ENCODE results near the gene RBM6.
A peak's percentile ranks its signal among the peaks of the same experiment; 100 is the strongest.

The RBM6 gene

DNA sequence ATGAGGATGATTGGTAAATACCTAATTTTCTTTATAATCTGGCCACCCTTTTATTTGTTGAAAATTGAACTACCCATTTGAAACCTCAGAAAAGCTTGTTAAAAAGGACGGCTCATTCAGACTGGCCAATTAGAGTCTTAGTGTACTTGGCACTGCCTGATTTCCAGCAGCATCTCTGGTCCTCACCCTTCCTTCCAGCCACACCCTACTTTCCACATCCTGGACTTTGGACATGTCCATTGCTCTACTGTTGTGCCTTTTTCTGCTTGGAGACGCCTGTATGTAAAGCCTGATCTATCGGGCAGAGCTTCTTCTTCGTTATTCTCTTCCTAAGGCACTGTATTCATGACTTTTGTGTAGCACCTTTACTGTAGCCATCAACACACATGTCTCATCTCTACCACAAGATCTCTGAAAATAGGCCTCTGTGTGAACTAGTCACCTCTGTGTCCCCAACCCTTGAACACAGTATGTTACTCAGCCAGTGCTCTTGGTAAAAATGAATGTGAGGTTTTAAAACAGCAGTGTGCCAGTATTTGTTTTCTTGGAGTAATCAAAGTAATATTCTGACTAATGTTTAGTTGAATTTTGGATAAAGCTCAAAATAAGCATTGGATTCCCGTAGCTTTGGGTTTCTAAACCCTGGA is 155.5 kb downstream of the RBM6 start:
- no peak for DNase-seq

DNA sequence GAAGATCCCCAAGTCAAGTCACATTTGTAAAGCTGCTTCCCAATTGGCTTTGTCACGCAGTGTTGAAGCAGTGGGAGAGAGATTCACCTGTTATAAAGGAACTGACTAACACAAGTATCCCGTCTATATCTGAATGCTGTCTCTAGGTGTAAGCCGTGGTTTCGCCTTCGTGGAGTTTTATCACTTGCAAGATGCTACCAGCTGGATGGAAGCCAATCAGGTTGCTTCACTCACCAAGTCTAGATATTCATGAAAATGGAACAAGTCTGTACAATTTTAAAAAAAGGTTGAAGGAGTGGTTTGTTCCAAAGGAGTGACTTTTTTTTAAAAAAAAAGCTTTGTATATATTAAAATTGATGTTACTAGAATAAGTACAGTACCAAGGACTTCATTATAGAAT is 160.4 kb downstream of the RBM6 start:
- DNase-seq, result no peak

DNA sequence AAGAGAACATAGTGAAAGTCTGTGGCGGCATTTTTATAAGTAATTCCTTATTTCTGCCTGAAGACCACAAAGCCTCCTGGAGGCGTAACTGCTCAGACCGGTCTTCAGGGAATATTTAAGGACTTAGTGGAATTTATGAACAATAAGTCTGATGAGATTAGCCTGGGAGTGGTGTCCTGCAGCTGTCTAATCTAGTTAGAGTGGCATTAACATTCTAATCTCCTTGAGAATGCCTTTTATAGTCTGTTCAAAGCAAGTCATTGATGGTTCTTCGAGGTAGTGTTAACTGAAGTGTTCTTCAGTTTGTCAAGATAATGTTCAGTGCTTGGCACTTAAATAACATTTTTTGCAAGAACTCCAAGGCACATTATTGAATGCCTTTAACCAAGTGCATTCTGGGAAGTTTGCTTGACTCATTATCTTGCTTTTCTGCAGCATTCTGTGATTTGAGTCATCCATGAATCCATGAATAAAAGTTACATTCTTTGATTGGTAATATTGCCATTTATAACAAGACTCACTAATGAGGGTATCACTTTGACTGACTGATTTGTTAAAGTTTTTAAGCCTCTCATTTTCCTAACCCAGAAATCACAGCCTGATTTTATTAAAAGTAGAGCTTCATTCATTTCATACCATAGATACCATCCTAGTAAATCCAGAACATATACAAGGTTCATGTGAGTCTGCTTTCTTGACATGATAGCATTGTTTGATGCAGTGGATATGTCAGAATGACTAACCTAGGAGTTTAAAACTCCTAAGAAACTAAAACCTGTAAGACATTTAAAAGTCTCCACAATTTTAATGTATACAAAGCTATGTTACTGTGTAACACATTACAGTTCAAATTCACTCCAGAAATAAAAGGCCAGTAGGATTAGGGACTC is 161.3 kb downstream of the RBM6 start:
- DNase-seq, result no peak

DNA sequence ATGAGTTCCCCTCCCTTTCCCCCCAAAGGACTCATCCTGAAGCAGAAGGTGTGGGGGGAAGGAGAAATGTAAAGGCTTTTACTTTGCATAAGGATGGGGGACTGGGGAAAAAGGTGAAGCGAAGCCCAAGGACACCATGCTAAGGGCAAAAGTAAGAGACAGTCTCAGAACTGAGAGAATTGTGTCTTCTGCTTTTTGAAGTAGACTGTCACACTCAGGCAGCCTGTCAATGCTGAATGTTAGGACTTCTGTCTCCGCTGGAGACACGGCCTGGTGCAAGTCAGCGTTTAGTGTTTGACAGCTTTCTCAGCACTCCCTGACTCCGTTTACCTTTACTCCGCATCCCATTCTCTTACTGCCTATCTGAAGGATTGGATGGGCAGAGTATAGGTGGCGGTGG is 162.6 kb downstream of the RBM6 start:
- no peak for DNase-seq

DNA sequence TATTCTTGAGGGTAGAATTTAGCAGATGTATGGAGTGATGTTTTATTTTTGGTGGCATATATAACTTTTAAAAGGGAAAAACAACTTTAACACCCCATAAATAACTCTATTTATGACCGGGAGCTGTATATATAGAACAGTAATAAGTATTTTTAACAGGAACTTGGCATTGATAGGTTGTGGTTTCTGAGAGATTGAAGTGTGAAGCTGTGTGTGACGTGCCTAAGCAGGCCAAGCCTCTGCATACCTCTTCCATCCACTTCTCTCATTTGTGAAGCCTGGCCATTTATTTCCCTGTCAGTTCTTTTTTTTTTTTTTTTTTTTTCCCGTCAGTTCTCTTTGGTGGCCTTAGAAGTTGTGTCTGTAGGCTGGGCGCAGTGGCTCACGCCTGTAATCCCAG is 171.8 kb downstream of the RBM6 start:
- DNase-seq, result no peak

DNA sequence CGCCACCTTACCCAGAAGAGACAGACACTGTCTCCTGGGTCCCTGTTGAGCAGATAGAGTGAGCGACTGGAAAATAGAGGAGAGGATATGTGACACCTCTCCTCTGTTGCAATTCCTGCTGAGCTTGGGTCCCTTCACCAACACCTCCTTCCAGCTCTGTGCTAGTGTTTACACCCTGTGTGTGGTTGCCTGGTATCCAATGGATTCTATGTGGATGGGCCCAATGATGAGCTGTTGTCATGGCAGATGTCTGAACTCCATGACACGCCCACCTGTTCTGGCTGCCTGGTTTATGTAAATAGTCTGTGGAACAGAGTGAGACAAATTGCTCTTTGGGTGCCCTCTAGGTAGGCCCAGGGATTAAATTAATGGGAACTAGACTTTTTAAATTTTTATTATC is 172.5 kb downstream of the RBM6 start:
- no peak for DNase-seq

DNA sequence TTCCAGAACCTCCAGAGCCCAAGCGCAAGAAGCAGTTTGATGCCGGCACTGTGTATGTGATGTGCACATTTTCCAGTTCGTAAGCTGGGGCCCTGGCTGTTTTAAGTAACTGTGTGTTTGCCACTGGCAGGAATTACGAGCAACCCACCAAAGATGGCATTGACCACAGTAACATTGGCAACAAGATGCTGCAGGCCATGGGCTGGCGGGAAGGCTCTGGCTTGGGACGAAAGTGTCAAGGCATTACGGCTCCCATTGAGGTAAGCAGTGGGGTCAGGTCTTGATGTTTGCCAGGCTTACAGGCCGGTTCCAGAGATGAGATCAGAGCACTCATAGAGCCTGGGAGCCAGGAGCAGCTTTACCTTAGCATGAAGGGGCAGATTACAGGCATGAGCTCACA is 177.2 kb downstream of the RBM6 start:
- DNase-seq, result no peak

DNA sequence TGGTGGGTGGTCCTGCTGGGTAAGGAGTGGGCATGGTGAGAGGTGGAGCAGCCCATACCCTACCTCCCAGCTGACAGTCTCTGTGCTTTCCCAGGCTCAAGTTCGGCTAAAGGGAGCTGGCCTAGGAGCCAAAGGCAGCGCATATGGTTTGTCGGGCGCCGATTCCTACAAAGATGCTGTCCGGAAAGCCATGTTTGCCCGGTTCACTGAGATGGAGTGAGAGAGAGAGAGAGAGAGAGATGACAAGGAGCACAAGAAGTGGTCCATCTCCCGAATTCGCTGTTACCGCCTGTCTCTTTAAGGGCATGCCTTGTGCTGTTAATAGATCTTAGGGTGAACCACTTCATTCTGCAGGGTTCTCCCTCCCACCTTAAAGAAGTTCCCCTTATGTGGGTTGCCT is 178.3 kb downstream of the RBM6 start:
- DNase-seq, result no peak

DNA sequence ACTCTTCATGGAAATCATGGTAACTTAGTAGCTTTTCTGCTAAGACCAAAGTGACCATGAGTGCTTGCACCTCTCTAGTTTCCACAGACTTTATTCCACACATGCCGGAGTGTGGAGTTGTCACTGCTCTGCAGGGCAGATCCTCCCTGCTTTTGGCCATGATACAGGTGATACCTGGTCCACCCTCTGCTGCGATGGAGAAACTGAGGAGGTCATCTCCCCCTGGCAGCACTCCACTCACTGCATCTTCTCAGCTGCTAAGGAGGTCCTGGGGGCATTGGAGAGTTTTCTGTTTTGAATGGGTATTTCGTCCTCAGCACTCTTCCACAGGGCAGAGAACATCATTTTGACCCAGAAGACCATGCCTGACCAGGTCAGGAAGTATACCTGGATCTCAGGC is 179.8 kb downstream of the RBM6 start:
- DNase-seq, result no peak

DNA sequence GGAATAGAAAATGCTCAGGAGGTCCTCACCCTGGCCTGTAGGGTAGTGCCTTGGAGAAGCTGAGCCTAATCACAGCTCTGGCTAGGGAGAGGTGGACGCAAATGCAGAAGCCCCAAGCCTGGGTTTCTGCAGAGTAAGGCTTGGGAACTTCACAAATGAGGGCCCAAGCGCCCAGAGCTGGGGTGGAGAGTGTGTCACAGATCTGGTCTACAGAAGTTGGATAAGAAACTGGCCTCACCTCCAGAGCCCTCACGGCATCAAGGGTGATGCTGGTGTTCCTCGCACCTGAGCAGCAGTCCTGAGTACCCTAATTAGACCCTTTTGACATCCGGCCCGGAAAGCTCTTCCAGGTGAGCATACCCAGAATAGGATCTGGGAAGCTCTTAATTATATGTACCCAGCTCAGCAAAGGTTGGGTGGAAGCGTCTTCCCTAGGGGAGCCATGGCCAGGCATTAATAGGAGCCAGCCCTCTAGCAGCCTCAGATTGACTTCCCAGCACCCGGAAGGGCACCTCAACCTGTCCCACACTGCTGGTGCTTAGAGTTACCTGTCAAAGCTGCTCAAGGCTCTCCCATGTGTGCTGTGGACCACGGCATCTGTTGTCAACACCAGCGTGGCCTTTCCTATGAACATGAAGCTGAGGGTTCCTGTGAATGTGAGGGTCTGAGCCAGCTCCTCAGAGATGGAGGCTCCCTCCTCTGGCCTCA is 180.6 kb downstream of the RBM6 start:
- no peak for DNase-seq

DNA sequence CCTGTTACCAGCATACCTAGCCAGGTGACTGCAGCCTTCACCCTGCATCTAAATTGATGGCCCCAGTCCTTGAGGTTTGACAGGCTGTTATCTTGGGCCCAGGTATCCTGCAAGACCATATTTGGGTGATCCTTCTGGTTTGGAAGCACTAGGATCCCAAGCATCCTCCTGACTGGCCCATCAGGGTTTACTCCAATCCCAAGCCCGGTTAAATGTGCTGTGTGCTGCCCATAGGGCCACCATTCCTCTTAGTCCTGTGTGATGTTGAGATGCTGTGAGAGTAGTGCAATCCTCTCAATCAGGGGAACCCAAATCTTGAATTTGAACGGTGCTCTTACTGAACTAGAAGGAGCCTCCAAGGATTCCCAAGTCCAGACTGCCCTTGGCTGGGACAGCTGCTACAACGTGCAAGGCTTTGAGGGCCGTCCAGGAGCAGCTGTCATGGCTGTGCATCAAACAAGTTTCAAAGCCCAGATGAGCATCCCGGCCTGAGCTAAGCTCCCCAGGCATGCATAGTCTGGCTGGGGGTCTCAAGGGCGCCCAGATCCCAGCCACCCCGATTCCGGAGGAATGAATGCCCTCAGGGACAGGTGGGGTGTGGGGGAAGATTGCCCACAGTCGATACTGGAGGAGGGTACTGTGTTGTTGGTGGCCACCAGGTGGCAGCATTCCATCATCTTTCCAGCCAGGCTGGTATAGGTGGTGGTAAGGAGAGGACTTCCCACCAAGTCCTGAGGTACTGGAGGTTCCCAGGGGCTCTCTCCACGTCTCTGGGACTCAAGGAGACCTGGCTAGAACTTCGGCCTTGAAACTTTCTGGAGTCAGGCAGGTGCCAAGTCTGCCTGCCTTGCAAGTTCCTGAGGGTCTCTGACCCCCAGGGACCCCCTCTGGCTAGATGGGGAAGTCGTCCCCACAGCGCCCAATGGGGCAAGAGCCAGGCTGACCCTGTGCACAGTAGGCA is 181.4 kb downstream of the RBM6 start:
- peak; percentile 73 for DNase-seq

DNA sequence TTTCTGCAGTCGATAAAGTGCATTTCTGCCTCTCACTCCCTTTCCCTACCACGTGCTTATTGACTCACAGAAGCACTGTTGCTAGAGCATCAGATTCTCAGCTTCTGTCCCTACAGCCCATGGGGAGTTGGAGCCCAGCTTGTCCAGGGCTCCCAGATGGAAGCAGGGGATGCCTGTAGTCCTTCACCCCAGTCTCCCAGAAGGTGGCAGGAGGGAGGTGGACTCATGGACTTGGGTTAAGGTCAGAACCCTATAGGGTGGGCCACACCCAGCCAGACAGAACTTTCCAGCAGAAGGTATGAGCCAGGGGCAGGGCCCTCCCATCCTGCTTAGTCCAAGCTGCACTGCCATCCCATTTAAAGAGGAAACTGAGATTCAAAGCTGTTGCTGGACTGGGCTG is 182.1 kb downstream of the RBM6 start:
- DNase-seq, result no peak

DNA sequence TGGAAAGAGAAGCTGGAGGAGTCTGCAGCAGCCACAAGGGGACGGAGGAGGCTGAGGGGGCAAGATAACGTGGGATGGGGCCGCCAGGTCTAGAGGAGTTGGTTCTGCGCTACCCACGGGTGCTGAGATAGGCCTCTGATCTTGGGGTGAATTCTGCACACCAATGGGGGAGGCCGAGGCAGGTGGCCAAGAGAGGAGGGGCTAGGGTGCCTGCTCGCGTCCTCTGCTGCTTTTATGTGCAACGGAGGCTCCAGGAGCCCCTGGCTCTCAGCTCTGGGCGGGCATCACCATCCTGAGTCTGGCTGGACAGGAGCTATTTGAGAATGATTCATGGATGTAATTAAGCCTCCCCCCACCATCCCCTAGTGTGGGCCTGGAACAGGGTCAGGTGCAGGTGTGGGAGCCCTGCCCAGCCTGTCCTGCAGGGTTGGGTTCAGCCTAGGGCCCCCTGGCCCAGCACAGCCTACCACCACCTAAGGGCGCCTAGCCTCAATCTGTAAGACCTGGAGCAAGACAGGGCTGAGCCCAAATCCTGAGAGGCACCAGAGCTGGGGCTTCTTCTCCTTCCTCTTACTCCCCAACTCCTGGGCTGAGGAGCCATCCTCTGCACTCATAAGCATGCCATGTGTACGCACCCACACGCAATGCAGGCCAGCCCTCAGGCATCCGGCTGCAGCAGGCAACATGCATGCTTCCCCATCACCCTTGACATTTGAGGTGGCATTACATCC is 182.9 kb downstream of the RBM6 start:
- no peak for DNase-seq

DNA sequence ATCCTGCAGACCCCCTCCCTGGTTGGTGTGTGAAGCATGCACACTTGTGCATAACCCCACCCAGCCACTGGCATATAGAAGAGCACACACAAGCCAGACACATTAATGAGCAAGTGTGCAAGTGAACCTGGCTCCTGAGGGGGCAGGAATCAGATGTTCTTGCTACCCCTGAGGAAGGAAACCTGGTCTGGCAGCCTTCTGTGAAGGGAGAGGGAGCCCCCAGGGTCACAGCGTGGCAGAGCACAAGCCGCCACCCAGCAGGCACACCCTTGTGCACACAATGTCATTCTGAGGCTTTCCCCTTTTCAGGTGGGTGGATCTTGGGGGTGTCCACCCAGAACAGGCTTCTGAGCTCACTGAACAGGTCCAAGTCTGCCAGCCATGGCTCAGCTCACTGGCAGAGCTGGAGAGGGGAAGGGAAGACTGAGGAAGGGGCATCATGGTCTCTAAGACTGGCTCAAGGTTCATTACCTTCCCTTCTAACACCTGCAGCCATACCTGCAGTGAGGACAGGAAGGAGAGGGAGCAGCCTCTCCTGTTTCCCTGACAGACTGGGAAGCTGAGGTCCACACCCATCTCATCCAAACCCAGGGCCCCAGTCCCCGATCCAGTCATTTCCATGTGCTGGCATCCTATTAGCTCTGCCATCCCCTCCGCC is 183.6 kb downstream of the RBM6 start:
- no peak for DNase-seq

DNA sequence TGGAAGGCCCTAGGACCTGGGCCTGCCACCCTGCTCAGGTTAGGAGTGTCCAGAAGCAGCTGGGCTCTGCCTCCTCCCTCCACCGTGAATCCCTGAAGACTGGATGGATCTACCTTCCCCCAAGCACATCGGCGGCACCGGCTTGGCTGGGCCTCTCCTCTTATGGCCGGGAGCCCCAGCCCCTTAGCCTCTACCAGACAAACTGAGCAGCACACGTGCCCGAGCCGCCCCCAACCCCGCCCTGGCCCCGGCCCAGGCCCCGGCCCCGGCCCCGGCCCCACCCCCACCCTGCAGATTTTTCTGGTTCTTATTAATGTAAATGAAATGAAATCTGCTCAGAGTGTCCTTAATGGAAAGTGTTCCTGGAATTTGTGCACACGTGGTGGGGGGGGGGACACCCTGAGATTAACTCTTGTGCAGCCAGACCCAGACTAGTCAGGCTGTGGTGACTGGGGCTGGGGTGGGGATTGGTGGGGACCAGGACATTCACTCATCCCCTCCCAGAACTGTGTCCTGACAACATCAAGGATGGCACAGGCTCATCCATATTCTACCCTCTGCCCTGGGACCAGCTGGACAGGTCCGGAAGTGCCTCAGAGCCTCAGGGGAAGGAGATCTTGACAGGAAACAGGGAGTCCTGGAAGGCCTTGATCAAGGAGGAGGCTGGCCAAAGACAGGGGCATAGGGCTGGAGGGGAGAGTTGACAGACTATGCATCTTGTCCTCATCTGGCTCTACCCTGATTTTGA is 184.3 kb downstream of the RBM6 start:
- no peak for DNase-seq

DNA sequence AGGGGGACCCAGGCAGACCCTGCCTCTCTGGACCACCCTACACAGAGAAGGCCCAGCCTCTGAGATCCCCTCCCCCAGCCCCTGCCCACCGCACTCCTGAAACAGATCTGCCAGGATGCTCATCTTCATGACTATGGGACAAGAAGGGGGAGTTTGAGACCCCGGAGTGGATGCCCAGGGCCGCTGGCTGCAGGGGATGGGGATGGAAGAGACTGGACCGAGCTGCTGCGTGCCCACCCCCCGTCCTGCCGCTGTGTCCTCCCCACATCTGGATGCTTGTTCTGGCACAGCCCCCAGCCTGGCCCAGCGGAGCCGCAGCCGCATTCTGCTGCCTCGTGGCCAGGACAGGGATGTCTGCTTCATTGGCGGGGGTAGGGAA is 184.8 kb downstream of the RBM6 start:
- no peak for DNase-seq

DNA sequence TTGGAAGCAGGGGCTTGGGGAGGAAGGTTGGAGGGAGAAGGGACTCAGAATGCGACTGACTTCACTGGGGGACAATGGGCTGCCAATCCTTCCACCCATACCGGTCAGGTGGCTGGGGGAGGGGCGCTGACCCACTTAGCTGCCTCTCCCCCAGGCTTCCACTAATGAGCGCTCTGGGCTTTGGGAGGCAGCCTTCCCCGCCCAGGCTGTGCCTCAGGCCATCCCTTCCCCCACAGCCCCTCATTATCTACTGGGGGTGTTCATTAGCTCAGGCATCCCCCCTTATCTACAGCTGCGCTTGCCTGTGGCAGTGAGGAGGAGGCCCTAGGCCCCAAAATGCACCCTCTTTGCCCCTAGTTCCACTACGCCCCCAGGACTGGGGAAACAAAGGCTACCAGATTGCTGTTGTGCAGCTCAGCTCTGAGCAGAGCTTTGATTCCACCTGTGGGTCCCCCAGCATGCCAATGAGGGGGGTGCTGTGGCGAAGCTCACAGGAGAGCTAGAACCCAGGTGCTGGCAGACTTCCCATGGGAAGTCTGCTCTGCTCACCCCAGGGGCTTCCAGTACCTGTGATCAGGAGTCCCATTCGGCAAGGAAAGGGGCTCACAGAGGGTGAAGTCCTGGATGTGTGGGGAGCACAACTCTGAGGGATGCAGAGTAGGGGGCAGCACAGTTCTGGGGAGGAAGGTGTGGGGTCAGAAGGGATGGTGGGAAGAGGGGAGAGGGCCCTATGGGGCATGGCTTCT is 185.8 kb downstream of the RBM6 start:
- no peak for DNase-seq

DNA sequence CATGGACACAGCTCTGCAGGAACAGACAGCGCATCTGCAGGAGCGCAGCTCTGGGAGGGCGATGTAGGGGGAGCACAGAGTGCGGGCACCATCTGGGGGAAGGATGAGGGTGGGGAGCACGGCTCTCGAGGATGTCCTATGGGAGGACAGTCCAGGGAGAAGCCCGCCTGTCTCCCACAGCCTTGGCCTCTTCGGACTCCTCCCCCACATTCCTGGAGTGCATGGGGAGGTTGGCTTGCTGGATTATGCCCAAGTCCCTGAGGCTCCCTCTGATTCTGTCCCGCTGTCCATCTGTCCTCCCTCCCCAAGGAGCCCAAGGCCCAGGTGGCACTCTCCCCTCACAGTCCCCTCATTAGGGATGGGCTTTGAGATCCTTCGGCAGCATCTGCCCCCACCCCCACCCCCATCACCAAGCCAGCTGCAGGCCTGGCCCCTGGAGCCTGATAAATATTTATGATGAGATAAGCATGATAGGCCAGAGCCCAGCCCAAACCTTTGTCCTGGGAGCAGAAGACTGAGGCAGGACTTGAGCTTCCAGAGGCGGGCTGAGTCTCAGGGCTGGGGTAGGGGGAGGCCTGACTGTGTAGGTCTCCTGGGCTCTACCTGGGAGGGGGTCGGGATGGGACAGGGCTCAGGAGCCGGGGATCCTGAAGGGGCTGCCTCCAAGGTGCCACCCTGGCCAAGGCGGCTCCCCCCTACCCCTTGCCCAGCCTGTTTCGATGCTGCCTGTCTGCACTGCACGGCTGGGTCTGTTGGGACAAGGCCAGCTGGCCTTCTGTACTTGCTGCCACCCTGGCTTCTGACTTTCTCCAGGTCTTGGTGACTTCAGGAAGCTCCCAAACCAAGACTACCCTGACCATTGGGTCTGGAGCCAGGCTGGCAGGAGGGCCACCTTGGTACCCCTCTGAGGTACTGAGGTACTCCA is 186.6 kb downstream of the RBM6 start:
- DNase-seq, result no peak
